Measurements from ENCODE around the gene ANKRD26. TPM values are rescaled to one million over a fixed set of nuclear protein-coding genes. Genes with fewer than 3 reads are reported as not detected.

Gene ANKRD26
- total and polyA plus RNA-seq, 9 of the 15 experiments (the other 6 are each of a cell fraction or from before 2014, with no cell fraction given): 2.3 to 12.3 (median 4.9) TPM

- no peak for FAIRE-seq
- POLR2A ChIA-PET: interaction anchor here (1.4 kb wide), 1 partner anchor 24 kb away, joined by 4 read pairs; no protein-coding TSS in a partner anchor
These were observed 80.5 kb downstream of the ANKRD26 start for GRCh38 chr10:27019827-27020226.

More at GRCh38 chr10:27019827-27020226, 80.5 kb downstream of the ANKRD26 start:
- no peaks in the 10 kb centered on the region for H3K9me3 ChIP-seq (replicated peaks; ENCODE audit: control insufficient read depth, insufficient read depth, low read depth, low read length)
- no peak overlapping the region for H3K9ac ChIP-seq (ENCODE audit: insufficient read depth in 1 of 2, low read depth in 2 of 2, low read length in 2 of 2)
- no peak for TF ChIP-seq MAFG (tag; conservative IDR thresholded peaks at IDR 0.05)
- no peak for TF ChIP-seq KLF10 (CRISPR knock-in tag; IDR thresholded peaks at IDR 0.05)
- TF ChIP-seq PML (IDR thresholded peaks at IDR 0.05; ENCODE audit: low read length): no peak
- no peak for TF ChIP-seq RREB1 (CRISPR knock-in tag; IDR thresholded peaks at IDR 0.05)
- no peak for TF ChIP-seq POLR2AphosphoS5 (IDR thresholded peaks at IDR 0.05; ENCODE audit: control insufficient read depth, insufficient read depth, low read depth, low read length)
- TF ChIP-seq KAT2B (IDR thresholded peaks at IDR 0.05; ENCODE audit: low read depth, low read length): no peak
- no peak for TF ChIP-seq PPARD (CRISPR knock-in tag; IDR thresholded peaks at IDR 0.05)
- no peak for TF ChIP-seq THRA (IDR thresholded peaks at IDR 0.05)
- TF ChIP-seq NR1H2 (CRISPR knock-in tag; IDR thresholded peaks at IDR 0.05): no peak
- no peak for TF ChIP-seq VEZF1 (CRISPR knock-in tag; IDR thresholded peaks at IDR 0.05)
- no peaks in the 10 kb centered on the region for H3K9me1 ChIP-seq (ENCODE audit: control insufficient read depth, insufficient read depth, low read length)
- no peak overlapping the region for H3K4me2 ChIP-seq (ENCODE audit: insufficient read depth, low read length)
- 37% methylated on average over 4 of the region's 4 CpGs for WGBS (ENCODE audit: insufficient coverage, low coverage, missing lambda C conversion rate)
- no peak overlapping the region for H3K4me3 ChIP-seq
- BruUV-seq (replicated peaks): no TSS peak
- H3K4me1 ChIP-seq (replicated peaks in 1 of 2; ENCODE audit: control insufficient read depth in 2 of 2, insufficient read depth in 2 of 2, low read length in 2 of 2): no peaks in the 10 kb centered on the region
- H3K36me3 ChIP-seq (ENCODE audit: control insufficient read depth, insufficient read depth, low read length): no peaks in the 10 kb centered on the region
- in situ Hi-C loops (cut with MboI) (no loop called here), intact Hi-C loops (cut with micrococcal nuclease) (no loop called here)
- H3K27ac ChIP-seq (ENCODE audit: extremely low read depth, low read depth, low read length): no peak overlapping the region
- H3K79me2 ChIP-seq (ENCODE audit: control insufficient read depth, insufficient read depth, low read length): no peaks in the 10 kb centered on the region
- H4K20me1 ChIP-seq (replicated peaks; ENCODE audit: control insufficient read depth, insufficient read depth, low read length): no peaks in the 10 kb centered on the region
- CTCF ChIA-PET (ENCODE audit: low intra/inter-chr PET ratio): no interaction called here
- no peaks in the 10 kb centered on the region for H3K27me3 ChIP-seq (ENCODE audit: control insufficient read depth in 2 of 2, insufficient read depth in 2 of 2, low read length in 2 of 2)
- H2AFZ ChIP-seq (ENCODE audit: low read depth, low read length): no peak overlapping the region
- ATAC-seq (no peak; the same call in 2 of the 3 replicates), DNase-seq (ENCODE audit: extremely low read depth in 1 of 4, low spot score in 3 of 4) (peak in 1 of 4 experiments; percentile 3)

Data from K562 (cell line).